Upper lobe of right lung (tissue), 1 donor: ENCODE measurements around the gene SKAP2. TPM values are rescaled to one million over a fixed set of nuclear protein-coding genes. Genes with fewer than 3 reads are reported as not detected.

ENCODE experiments used
- ATAC-seq: fragments of 200-7000 bp; cut with Tn5 transposase; one replicate; pipeline ENCODE4 v1.9.1; 2020; ENCODE audit warnings: mild to moderate bottlenecking, moderate library complexity
- DNase-seq: peaks from one replicate; pipeline ENCODE4 v3.0.0-alpha.2; 2020
- H3K27ac ChIP-seq: fragments of 200-600 bp; one replicate; pipeline ENCODE4 v1.8.0; 2022
- H3K27me3 ChIP-seq: fragments of 200-600 bp; one replicate; pipeline ENCODE4 v1.8.0; 2022; ENCODE audit warnings: mild to moderate bottlenecking
- H3K36me3 ChIP-seq: fragments of 200-600 bp; one replicate; pipeline ENCODE4 v1.8.0; 2022
- H3K4me1 ChIP-seq: fragments of 200-600 bp; one replicate; pipeline ENCODE4 v1.8.0; 2022
- H3K4me3 ChIP-seq: fragments of 200-600 bp; one replicate; pipeline ENCODE4 v1.8.0; 2022; ENCODE audit warnings: mild to moderate bottlenecking
- H3K9me3 ChIP-seq: fragments of 200-600 bp; one replicate; pipeline ENCODE4 v1.8.0; 2022
- CTCF ChIP-seq: fragments of 200-600 bp; IDR thresholded peaks from one replicate; pipeline ENCODE4 v1.8.0; 2022; ENCODE audit warnings: antibody characterized with exemption
- intact Hi-C: fragments of 100-400 bp; cut with DNase I; formaldehyde crosslinking; loops from one replicate; pipeline ENCODE4 v1.11.0; 2022
- total RNA-seq: library from RNA; stranded (reverse); fragmentation: NEBNext Ultra II Directional; extraction: Animal tissue kit (Norgen Biotek cat#: 25700); gene quantifications from one replicate; pipeline ENCODE4 v1.2.1, GENCODE V29; 2021
- donor health status: DM: no; HTN: yes; CAD: no; lungs with severe emphysema.

The SKAP2 gene
- total RNA-seq, 1 donor from 2014 or later = 59.1 TPM

GRCh38 chr7:26646336-26647048 lies 217.9 kb downstream of the SKAP2 start:
- DNase-seq = no peak
- Histone ChIP-seq H3K27ac (no peak overlapping the region), H3K9me3 (no peaks in the 10 kb centered on the region), H3K4me1 (no peaks in the 10 kb centered on the region), H3K4me3 (no peak overlapping the region), H3K27me3 (no peaks in the 10 kb centered on the region), H3K36me3 (no peaks in the 10 kb centered on the region)
- TF ChIP-seq CTCF = no peak
- no peak for ATAC-seq
- intact Hi-C loops = no loop called here

GRCh38 chr7:26645121-26645520 lies 219.3 kb downstream of the SKAP2 start:
- Histone ChIP-seq H3K27me3 (no peaks in the 10 kb centered on the region), H3K27ac (no peak overlapping the region), H3K4me1 (no peaks in the 10 kb centered on the region), H3K9me3 (no peaks in the 10 kb centered on the region), H3K4me3 (no peak overlapping the region), H3K36me3 (no peaks in the 10 kb centered on the region)
- intact Hi-C loops = no loop called here
- DNase-seq (no peak), ATAC-seq (peak; percentile 24)
- TF ChIP-seq CTCF = no peak

- TF ChIP-seq CTCF = no peak
- DNase-seq = no peak
- no peak overlapping the region for H3K4me3 ChIP-seq
- H3K36me3 ChIP-seq = no peaks in the 10 kb centered on the region
- intact Hi-C loops = no loop called here
- H3K27me3 ChIP-seq = no peaks in the 10 kb centered on the region
- no peak overlapping the region for H3K27ac ChIP-seq
- ATAC-seq = no peak
- no peaks in the 10 kb centered on the region for H3K4me1 ChIP-seq
- no peaks in the 10 kb centered on the region for H3K9me3 ChIP-seq
Observed at GRCh38 chr7:26642416-26642815, 222.0 kb downstream of the SKAP2 start.

GRCh38 chr7:26639695-26640094 lies 224.7 kb downstream of the SKAP2 start:
- no peak for ATAC-seq
- intact Hi-C loops = no loop called here
- no peak for TF ChIP-seq CTCF
- H3K4me3 ChIP-seq = no peak overlapping the region
- no peak overlapping the region for H3K27ac ChIP-seq
- no peak for DNase-seq
- no peaks in the 10 kb centered on the region for H3K36me3 ChIP-seq
- H3K27me3 ChIP-seq = no peaks in the 10 kb centered on the region
- H3K9me3 ChIP-seq = no peaks in the 10 kb centered on the region
- H3K4me1 ChIP-seq = no peaks in the 10 kb centered on the region

- H3K4me3 ChIP-seq = no peak overlapping the region
- no peaks in the 10 kb centered on the region for H3K9me3 ChIP-seq
- no peak for TF ChIP-seq CTCF
- H3K4me1 ChIP-seq = no peaks in the 10 kb centered on the region
- DNase-seq (no peak), ATAC-seq (no peak)
- no peaks in the 10 kb centered on the region for H3K36me3 ChIP-seq
- H3K27me3 ChIP-seq = no peaks in the 10 kb centered on the region
- intact Hi-C loops = no loop called here
- no peak overlapping the region for H3K27ac ChIP-seq
Observed at GRCh38 chr7:26639111-26639510, 225.3 kb downstream of the SKAP2 start.

- no peaks in the 10 kb centered on the region for H3K27me3 ChIP-seq
- ATAC-seq = no peak
- no peak overlapping the region for H3K27ac ChIP-seq
- H3K36me3 ChIP-seq = no peaks in the 10 kb centered on the region
- no peaks in the 10 kb centered on the region for H3K9me3 ChIP-seq
- intact Hi-C loops = no loop called here
- H3K4me3 ChIP-seq = no peak overlapping the region
- DNase-seq = no peak
- H3K4me1 ChIP-seq = no peaks in the 10 kb centered on the region
- no peak for TF ChIP-seq CTCF
Observed at GRCh38 chr7:26638140-26638539, 226.2 kb downstream of the SKAP2 start.
